NCI-H345 treated with DMSO at 0.1 percent for 48 hours (cell line): ENCODE results near the gene PDE8B.

ENCODE experiments used
- DNase-seq: peaks from one replicate; lab custom pipeline; 2025; ENCODE audit not compliant: unreplicated experiment; lab: John Stamatoyannopoulos, UW

PDE8B gene

GRCh38 chr5:77316871-77317661 is 106.6 kb downstream of the PDE8B start:
- DNase-seq = no peak

DNA sequence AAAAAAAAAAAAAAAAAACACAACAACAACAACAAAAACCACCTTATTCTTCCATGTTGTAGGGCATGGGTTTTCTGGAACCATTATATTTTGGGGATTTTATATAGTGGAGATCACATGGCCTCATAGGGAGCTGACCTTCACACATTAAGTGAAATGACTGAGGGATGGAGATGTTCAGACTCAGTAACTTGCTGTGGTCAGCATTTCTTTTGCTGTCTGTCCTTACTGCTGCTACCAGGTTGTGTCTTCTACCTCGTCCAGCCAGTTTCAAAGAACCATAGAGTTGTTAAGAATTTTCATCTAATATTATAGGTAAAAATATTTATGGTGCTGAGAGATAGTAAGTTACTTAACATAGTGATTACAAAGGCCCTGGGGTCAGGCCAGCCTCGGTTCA is 107.6 kb downstream of the PDE8B start:
- no peak for DNase-seq

- DNase-seq = no peak
These were observed 108.8 kb downstream of the PDE8B start for GRCh38 chr5:77319117-77319804.

DNA sequence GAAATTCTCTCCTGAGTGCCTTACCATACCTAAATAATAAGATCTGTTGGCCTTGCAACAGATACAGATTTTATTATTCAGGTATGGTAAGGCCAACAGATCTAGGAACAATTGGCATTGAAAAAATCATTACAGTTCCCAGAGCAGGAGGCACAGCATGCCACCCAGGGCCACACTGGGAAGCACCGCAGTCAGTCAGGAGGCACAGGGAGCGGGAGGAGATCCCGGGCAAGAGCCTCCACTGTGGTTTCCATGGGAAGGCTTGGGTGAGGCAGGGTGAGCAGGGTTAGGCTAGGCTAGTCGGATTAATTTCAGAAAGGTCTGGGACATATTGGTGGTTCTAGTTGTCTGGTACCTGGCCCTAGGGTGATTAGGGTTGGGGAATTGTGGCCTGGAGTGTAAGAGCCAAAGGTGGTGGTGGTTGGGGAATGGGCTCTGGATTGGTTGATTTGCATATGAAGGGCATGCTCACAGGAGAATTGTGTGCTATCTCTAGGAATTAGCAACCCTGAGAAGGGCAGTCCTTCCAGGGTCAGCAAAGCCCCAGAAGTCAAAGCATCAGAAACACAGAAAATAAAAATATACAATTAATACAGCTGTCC is 111.4 kb downstream of the PDE8B start:
- no peak for DNase-seq

GRCh38 chr5:77322406-77322805 is 111.9 kb downstream of the PDE8B start:
- DNase-seq = no peak

DNA sequence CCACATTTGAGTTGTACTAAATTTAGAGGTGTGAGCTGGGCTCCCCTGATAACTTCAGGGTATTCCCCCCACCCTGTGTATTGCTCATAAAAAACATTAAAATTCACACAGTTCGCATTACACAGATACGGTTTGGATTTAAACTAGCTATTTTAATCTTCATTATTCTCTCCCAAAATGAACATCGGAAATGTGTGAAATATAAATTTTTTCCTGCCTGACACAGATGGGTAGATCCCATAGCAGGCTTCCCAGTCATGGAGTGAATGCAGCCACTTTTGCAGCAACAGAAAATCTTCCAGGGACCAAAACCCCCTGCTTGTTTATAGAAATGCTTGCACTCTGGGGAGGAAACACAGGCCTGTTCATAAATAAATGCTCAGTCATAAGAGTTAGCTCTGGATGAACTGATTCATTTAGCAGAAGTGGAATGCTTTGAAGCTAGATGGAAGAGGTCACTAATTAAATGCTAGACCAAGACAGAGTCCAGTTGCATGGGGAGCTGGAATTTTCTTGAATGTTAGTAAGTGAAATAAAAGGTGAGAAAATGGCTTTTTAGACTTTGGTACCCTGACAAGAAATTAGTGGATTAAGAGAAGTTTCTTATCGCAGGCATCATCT is 115.6 kb downstream of the PDE8B start:
- no peak for DNase-seq

GRCh38 chr5:77326986-77327734 is 116.7 kb downstream of the PDE8B start:
- DNase-seq = no peak

DNA sequence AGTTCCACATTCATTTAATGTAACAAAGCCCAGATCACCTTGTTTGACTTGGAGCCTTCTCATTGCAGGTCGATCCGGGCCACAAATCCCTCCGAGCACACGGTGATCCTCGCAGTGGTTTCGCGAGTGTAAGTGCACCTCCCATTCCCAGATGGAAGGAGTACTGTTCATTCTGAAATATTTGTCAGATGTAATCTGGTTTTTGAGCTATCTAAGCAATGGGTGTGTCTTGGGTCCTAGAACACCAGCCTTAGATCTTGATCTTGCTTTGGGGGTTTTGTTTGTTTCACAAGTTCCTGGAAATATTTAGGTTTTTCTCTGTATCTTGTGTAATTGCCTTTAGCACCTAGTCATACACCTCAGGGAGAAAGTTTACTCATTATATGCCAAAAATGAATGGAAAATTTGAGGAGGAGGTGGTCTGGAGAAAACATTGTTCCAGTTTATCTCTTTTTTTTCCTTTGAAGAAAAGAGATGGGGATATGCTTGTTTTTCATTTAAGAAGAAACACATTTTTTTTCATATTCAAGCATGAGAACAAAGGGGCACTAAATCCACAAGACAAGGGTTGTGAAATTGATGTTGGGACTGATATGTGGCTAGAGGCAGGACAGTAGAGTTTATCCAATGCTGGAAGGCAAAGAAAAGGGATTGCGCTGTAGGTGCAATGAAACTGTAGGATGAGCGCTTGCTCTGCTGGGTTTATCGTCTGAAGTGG is 118.6 kb downstream of the PDE8B start:
- no peak for DNase-seq

- no peak for DNase-seq
These were observed 119.4 kb downstream of the PDE8B start for GRCh38 chr5:77329664-77330430.

- no peak for DNase-seq
These were observed 122.6 kb downstream of the PDE8B start for GRCh38 chr5:77333036-77333435.

DNA sequence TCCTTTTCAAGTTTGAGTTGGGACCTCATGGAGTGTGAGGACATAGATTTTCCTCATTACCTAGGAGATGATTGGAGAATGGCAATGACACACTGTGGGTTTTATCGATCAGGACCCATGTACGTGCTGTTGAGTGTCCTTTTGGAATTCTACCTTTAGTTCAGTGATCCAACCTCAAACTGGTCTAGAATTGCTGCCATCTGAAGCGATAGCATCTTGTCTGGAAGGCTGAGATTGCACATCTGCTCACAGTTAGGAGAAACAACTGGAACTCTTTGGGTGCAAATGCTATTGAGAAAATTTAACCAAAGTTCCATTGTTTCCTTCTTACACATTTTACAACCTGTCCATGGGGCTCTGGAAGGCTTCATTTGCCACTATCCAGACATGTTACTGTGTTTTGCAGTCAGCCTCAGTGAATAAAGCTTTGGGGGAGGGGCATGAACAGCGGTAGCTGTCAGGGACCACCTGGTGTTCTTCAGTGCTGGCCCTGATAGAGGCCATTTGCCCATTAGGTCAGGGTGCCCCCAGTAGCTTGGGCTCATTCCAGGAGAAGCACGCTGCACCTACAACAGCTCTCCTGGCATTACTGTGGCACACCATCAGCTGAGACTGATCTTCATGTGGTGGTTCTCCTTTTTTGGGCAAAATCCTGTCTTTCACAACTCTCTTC is 123.1 kb downstream of the PDE8B start:
- no peak for DNase-seq

DNA sequence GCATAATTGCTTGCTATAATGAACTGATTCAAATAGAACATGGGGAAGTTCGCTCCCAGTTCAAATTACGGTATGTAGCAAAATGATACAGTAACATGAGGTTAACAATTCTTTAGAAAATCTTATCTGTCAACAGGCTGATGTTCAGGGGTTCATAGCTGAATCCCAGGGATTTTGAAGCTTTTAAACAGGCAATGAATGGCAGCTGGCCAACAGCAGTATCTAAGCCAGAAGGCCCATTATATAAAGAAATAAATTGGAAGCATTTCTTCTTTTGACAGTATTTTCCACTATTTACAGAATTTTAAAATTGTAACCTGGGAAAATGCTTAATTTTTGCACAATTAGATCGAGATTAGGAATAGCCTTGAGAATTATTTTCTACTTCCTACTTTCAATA is 126.8 kb downstream of the PDE8B start:
- no peak for DNase-seq

DNA sequence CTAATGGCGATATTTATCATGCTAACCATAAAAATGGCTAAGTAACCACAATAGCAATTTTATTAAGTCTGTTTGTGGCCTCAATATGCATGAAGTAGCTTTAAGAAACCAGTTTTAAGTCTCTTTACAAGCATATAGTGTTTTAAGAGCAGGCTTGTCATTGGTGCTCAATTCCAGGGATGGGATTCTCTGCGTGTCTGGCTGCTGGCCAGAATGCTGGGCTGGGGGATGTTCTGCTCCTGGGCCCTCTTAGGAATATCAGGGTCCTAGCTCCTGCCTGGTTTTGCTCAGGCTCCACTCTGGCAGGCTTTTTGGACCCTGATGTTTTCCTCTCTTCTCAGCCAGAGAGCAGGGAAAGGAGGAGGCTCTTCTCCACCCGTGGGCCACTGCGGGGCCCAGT is 127.2 kb downstream of the PDE8B start:
- no peak for DNase-seq

- no peak for DNase-seq
These were observed 128.9 kb downstream of the PDE8B start for GRCh38 chr5:77339337-77339890.

- DNase-seq = no peak
These were observed 132.7 kb downstream of the PDE8B start for GRCh38 chr5:77343165-77343564.

DNA sequence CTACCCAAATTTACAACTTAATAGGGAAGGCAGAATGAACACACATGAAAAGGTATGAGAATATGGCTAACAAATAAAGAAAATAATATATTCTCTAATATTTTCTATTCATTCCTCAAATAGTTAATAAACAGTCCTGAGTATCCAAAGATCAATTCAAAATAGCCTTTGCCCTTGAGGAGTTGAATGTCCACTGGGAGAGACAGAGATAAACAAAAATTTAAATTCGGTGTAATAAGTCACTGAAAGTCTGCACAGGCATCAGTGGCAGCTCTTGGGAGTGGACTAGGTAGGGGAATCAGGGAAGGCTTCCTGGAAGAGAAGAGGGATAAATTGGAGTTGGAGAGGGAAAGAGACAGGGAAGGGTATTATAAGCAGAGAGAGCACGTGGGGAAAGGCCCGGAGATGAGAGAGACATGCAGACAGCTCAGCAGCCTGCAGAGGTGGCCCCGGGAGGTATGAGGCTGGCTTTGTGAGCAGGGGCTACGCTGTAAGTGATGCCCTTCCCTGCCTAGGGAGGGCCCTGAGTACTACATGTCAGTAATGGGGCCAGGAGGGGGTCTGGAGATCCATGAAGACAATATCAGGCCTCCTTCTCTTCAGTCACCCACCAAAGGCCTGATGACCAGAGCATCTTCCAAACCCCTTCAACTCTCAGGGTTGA is 137.1 kb downstream of the PDE8B start:
- no peak for DNase-seq

GRCh38 chr5:77353251-77353650 is 142.8 kb downstream of the PDE8B start:
- no peak for DNase-seq

- DNase-seq = no peak
These were observed 144.0 kb downstream of the PDE8B start for GRCh38 chr5:77354454-77354853.
